ENCODE data around the gene ZIC2.
"Not testable (repeated sequence)": the region's sequence is repeated elsewhere in the genome, so short reads cannot be mapped to it uniquely, and the experiment has no call there.

The ZIC2 gene

GRCh38 chr13:99981735-99982035, at the start of gene ZIC2:
Gene ZIC2 (plus strand): TSS chr13:99981784. CDS start chr13:99982065, 281 bp downstream.
- no peak for DNase-seq

- no peak for DNase-seq
These were observed 48.7 kb upstream of the ZIC2 start for GRCh38 chr13:99932912-99933311.

- DNase-seq, result no peak
These were observed 45.8 kb upstream of the ZIC2 start for GRCh38 chr13:99935772-99936171.

- DNase-seq, result no peak
These were observed 42.9 kb upstream of the ZIC2 start for GRCh38 chr13:99938635-99939034.

- no peak for DNase-seq
These were observed 40.5 kb upstream of the ZIC2 start for GRCh38 chr13:99941086-99941485.

GRCh38 chr13:99941911-99942310, 39.7 kb upstream of the ZIC2 start:
- no peak for DNase-seq

- no peak for DNase-seq
These were observed 37.5 kb upstream of the ZIC2 start for GRCh38 chr13:99944102-99944501.

- DNase-seq, result no peak
These were observed 37.0 kb upstream of the ZIC2 start for GRCh38 chr13:99944606-99945005.

- DNase-seq, result not testable (repeated sequence)
These were observed 36.1 kb upstream of the ZIC2 start for GRCh38 chr13:99945515-99945914.

- no peak for DNase-seq
These were observed 33.9 kb upstream of the ZIC2 start for GRCh38 chr13:99947666-99948065.

GRCh38 chr13:99948411-99948810, 33.2 kb upstream of the ZIC2 start:
- DNase-seq, result no peak

- no peak for DNase-seq
These were observed 32.5 kb upstream of the ZIC2 start for GRCh38 chr13:99948907-99949678.

- no peak for DNase-seq
These were observed 31.7 kb upstream of the ZIC2 start for GRCh38 chr13:99949679-99950413.

- not testable (repeated sequence) for DNase-seq
These were observed 29.9 kb upstream of the ZIC2 start for GRCh38 chr13:99951666-99952065.

GRCh38 chr13:99953138-99953755, 28.3 kb upstream of the ZIC2 start:
- DNase-seq, result no peak

- no peak for DNase-seq
These were observed 26.4 kb upstream of the ZIC2 start for GRCh38 chr13:99955107-99955746.

- no peak for DNase-seq
These were observed 25.7 kb upstream of the ZIC2 start for GRCh38 chr13:99955747-99956472.

GRCh38 chr13:99956473-99957349, 24.9 kb upstream of the ZIC2 start:
- DNase-seq, result no peak

GRCh38 chr13:99958406-99959126, 23.0 kb upstream of the ZIC2 start:
- no peak for DNase-seq

GRCh38 chr13:99959127-99959539, 22.5 kb upstream of the ZIC2 start:
- no peak for DNase-seq
